Urothelium cell line (cell line): ENCODE data around the gene THEMIS.
"Not testable (repeated sequence)": the region's sequence is repeated elsewhere in the genome, so short reads cannot be mapped to it uniquely, and the experiment has no call there.

Experiments used
- DNase-seq: peaks from one replicate; pipeline ENCODE4 v3.0.0; 2011; ENCODE audit warnings: low spot score, mixed read lengths
- FAIRE-seq: peaks from 2 replicates; lab custom pipeline; 2011; peaks lifted over from hg19 to GRCh38; lab: Jason Lieb, UNC

The THEMIS gene

DNA sequence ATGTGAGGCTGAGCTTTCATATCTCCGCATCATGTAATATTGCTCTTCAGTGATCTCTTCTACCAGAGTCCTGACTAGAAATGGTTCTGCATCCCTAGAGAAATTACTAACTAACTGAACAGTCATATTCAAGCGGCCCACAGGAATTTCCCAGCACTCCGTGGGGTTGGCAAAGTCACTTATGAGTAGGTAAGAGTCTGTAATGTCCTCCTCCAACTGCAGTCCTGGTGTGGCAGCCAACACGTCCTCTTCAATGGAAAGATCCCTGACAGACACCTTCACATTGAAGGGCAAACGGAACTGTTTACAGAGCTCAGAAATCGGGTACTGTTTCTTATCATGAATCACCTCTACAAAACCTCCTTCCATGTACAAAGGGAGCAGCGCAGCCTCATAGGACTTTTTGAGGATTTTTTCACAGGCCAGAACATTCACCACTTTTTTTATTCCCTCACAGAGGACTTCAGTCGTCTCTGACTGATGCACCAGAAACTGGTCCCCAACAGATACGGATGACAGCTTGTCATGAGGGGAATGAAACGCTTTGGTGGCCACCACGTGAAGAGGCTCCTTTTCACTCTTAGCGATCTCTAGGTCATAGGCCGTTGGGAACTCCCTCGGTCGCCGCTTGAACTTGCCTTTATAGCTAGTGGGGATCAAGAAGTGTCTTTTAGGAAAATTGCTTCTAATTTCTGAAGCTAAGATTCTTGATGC lies 87.7 kb downstream of the THEMIS start:
- no peak for FAIRE-seq

DNA sequence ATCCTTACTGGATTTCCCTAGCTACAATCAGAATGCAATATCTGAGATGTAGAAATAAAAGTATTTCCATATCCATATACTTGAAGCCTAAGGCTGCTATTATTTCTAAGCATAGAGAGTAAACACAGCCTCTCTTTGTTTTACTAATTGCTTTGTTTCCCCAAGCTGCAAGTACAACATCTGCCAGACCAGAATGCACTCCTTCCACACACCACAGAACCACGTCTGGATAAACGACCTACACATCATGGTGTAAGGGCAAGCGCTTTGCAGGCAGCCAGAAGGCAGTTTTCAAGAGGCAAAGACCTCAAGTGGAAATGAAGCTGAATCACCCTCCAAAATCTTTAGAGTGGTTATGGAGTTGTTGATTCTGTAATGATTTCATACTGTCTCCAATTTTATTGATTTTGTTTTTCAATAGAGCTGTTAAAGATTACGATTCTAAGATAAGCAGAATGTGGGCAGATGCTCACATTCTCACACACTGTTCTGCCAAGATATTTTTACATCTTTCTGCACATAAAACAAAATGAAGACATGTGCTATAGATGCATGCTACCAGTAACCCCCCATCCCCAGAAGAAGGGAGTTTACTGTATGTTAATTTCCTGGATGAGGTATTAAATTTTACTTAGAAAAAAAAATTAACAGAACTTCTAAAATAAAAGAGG lies 88.8 kb downstream of the THEMIS start:
- FAIRE-seq (no peak), DNase-seq (no peak)

More for the DNA sequence above, 87.7 kb downstream of the THEMIS start:
- DNase-seq = no peak

DNA sequence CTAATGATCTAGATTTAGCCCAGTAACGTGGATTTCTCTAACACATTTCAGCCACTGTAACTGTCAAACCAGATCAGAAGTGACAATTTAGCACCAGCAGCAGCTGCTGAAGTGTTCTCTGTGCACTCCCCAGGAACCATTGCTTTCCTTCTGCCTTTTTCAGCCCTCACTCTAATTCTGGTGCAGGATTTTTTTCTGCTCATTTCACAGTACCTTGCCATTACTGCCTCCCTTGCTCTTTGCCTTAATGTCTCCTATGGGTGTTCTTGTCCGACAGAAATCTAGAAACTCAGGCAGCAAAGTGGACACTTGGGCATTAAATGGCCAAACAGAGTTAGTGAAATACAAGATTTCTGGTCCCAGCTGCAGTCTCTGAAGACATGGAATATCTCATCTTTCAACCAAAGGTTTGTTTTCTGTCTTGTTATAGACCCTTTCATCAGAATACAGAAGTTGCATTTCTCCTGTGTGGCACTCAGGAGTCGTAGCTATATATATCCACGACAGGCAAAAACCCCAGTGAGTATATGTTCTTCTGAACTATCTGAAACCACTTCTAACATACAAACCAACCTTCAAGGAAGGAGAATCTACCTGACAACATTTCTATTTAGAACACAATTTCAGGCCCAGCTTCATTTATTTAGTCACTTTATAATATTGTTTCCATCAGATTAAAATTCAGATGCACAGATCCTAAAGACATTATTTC lies 92.9 kb downstream of the THEMIS start:
- FAIRE-seq = no peak
- DNase-seq = no peak

DNA sequence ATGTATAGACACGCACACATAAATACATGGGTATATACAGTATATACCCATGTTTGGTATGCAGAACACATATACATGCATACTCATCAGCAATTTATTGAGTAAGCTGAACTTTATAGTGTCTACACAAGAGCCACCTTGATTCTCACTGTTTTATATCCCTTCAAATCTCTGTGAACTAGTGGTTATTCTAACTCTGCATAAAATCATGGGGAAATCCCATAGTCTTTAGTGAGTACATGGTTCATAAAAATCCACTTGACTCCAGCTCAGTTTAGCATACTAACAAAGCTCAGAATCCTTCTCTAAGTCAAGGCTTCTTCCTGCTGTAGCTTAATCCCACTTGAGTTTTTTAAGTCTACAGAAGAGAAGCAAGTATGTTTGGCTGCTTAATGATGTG lies 104.1 kb downstream of the THEMIS start:
- no peak for FAIRE-seq
- no peak for DNase-seq

DNA sequence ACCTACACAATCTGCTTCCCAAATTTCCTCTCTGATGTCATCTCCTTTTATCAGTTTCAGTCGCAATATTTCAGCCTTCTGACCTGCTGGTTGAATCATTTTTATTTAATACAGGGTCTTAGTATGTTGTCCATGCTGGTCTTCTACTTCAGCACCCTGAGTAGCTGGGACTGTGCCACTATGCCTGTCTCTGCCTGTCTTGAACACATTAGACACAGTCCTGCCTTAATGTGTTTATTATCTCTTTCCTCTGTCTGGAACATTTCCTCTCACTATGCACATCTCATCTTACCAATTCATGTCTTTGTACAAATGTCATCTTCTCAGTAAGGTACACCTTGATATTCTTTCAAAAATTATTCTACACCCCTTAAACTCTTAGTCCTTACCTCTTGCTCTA lies 106.5 kb downstream of the THEMIS start:
- no peak for DNase-seq
- no peak for FAIRE-seq

DNA sequence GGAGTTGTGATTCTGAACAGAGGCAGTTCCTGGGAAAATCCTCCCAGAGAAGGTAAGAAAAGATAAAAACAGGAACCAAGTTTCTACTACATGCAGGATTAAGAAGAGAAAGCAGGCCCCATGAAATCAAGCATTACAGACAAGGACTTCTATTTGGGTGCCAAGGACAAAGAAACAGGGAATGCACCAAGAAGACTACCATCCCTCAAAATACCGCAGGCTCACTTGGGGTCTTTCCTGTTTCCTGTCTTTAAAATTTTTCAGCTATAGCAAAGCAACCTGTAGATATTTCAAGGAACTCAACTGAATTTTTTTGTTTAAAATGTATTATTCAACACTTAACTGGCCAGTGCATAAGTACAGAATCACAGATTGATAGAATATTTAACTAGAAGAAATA lies 107.5 kb downstream of the THEMIS start:
- DNase-seq (no peak), FAIRE-seq (no peak)

DNA sequence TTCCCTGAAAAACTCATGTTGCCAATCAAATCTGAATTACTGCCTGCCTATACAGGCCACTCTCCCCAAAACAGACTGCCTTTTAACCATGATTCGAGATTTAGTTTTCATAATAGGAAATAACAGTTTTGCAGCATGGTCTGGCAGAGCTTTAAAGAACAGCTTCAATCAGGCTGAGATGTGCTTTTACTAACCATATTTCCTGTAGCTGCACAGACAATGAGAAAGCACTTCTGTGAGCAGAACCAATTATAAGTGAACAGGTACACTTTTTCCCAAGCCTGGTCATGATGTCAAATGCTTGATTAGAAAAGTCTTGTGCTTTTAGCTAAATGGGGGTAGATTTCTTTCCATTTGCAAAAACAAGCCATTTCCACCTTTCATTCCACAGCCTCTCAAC lies 108.2 kb downstream of the THEMIS start:
- no peak for DNase-seq
- FAIRE-seq = no peak

DNA sequence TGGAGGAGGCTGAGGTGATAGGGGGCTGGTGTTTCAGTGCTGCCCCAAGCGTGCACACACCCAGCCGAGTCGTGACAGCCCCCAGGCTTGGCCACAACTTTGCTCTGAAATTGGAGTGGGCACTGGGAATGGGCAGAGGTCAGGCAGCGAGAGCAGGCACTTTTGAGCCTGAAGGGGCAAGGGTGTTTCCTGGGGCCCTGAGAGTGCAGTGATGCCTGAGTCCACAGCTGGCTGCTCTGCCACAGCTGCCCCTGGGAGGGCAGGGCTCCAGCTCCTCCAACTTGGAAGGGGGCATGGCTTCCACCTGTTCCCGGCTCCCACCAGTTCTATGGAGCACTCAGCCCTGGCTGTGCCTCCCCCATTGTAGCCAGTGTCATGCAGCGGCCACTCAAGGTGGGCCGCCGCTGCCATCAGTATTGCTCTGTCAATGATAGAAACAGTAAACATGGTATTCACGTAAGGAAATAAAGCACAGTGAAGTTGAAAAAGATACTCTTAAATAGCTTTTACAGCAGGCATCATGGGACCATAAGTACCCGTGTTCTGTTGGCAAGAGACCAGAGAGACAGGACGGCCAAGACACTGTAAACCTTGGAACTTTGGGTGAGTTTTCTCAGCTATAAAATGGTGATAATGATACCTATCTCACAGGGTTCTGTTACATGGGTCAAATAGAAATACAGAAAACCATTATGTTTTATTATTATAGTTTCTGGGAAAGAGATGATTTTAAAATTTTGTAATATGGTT lies 108.9 kb downstream of the THEMIS start:
- DNase-seq (no peak), FAIRE-seq (no peak)

DNA sequence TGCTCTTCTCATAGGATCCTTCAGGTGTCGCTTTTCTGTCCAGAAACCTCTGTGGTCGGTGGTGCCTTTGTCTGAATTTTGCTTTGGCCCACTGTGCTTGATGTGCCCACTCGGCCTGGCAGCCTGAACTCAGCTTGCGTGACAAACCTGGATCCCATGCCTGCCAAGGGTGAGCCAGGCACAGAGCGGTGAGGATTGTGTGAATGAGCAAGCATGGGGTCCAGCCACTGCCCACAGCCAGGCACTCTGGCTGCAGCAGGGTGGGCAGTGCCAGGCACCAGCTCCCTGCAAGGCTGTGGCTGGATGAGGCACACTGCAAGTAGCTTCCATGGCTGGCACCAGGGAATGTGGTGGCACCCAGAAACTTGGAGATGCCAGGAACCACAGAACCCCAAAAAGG lies 110.3 kb downstream of the THEMIS start:
- FAIRE-seq (no peak), DNase-seq (no peak)

DNA sequence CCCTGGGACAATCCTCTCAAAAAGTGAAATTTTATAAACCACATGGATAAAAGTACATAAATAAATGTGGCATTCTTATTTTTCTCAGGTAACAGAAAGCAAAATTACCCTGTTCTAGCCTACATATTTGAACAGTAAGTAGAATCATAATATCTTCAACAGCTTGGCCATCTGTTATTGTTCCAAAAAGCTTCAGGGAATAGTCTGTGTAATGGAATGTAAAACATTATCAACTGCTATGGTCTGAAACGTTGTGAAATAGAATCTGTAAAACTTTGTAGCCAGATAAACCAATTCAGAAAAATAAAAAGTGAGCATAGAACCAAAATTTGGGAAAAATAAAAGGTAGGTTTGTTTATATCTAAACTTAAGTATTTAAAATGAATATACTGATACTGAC lies 114.7 kb downstream of the THEMIS start:
- FAIRE-seq (no peak), DNase-seq (no peak)

DNA sequence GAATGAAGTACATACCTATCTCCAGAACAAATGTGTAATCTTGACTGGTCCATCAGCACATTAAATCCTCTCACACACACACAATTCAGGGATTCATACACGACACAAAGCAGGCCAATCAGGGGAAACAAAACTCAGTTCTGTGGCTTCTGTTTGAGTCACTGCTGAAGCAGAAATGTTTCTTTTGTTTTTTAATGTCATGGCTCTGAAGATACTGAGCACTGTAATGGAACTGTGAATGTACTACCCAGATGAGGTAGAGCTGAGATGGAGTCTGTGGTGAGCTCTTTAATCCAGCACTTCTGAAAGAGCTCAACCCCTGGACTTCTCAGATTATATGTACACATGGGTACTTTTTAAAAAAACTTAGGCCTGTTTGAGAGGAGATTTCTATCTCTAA lies 116.4 kb downstream of the THEMIS start:
- FAIRE-seq (no peak), DNase-seq (no peak)

DNA sequence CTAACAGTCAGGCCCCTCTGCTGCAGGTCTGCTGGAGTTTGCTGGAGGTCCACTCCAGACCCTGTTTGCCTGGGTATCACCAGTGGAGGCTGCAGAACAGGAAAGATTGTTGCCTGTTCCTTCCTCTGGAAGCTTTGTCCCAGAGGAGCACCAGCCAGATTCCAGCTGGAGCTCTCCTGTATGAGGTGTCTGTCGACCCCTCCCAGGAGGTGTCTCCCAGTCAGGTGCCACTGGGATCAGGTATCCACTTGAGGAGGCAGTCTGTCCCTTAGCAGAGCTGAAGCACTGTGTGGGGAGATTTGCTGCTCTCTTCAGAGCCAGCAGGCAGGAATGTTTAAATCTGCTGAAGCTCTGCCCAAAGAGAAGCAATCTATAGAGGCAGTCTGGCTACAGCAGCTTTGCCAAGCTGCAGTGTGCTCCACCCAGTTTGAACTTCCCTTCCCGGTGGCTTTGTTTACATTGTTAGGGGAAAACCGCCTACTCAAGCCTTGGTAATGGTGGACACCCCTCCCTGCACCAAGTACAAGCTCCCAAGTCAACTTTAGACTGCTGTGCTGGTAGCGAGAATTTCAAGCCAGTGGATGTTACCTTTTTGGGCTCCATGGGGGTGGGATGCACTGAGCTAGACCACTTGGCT lies 119.1 kb downstream of the THEMIS start:
- DNase-seq, FAIRE-seq: not testable (repeated sequence)

DNA sequence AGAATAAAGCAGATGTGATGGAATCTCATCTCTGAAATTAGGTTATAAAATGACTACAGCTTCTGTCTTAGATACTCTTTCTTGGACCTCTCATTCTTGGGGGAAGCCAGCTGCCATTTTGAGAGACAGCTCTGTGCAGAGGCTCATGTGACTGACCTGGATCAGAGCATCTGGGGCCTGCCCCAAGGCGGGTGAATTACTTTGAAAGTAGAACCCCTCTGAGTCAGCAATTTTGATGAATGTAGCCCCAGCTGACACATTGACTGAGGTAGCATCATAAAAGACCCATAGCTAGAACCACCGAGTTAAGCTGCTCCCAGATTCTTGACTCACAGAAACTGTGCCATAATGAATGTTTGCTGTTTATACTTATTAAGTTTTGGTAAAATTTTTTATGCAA lies 124.5 kb downstream of the THEMIS start:
- DNase-seq (no peak), FAIRE-seq (no peak)

DNA sequence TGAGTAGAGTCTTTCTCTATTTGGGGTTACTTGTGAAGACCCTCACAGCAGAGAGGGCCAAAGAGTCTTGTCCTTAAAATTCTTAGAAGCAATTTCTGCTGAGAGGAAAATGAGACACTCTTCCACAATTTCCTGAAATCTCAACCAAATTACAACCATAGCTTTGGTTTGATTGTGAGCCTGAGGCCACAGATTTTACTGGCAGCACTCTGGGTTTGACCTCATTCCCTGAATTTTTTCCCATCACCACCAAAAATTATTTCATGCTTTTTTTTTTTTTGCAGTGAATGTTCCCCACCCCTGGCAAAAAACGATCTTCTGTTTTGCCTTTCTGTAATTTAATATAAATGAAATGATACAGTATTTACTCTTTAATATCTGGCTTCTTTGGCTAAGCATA lies 125.5 kb downstream of the THEMIS start:
- DNase-seq = no peak
- no peak for FAIRE-seq

DNA sequence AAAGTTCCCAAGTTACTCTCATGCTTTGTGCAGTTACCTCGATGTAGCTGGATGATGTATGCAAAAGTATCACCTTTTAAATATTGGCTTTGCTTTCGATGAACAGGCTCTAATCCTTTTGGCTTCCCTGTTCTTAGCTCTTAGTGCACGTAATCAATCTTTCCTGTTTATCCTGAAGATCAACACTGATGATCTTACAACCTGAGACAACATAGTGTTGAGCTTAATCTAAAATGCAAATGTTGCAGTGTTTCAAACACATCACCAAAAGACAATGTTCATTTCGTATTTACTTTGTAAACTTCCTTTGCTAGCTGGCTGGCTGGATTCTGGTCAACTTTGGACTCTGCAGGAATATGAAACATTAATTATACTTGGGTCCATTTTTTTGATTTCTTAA lies 132.1 kb downstream of the THEMIS start:
- FAIRE-seq = no peak
- no peak for DNase-seq

DNA sequence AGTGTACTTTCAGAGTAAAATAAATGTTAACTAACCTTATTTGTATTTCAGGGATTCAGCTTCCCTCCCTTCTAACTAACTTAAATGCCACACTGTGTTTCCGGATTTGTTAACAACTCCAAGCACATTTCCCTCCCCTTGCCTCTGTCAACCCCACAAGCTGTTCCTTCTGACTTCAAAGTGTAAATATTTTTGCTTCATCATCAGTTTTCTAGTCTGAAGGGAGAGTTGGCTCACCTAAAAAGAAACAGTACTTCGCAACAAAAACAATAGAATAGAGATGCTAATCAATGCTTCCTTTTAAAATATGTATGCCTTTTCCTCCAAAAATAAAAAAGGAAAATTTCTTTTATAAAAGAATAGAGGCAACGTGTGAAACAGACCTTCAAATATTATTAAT lies 132.6 kb downstream of the THEMIS start:
- FAIRE-seq (no peak), DNase-seq (no peak)

DNA sequence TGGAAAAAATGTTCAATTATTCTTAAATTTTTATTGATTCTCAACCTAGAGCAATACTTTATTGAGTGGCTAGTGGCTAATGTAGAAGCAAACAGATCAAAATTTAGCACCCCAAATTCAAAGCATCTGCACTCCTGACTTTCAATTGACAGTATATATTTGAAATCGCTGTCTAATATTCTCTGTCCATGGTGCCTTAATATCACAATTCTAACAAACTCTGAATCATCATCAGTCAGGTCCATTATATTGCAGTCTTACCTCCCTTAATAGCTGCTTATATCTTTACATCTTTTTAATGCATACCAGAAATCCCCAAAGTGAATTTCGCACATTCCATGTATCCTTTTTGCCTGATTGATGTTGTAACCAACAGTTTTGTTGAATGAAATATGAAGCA lies 134.9 kb downstream of the THEMIS start:
- FAIRE-seq (no peak), DNase-seq (no peak)

DNA sequence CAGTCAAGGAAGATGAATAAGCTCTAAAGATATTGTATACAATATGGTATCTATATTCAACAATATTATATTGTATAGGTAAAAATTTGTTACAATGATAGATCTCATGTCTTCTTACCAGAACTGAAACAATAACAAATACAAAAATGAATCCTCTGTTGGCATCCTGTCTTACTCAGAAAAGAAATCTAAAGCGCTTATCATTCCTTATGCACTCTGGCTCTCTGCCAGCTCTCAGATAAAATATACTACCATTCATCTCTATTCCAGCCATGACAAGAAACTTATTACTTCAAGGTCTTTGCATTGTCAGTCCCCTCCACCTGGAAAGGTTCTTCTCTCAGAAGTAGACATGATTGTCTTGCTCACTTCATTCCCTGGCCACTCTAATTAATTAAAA lies 138.6 kb downstream of the THEMIS start:
- DNase-seq = no peak
- FAIRE-seq = no peak

DNA sequence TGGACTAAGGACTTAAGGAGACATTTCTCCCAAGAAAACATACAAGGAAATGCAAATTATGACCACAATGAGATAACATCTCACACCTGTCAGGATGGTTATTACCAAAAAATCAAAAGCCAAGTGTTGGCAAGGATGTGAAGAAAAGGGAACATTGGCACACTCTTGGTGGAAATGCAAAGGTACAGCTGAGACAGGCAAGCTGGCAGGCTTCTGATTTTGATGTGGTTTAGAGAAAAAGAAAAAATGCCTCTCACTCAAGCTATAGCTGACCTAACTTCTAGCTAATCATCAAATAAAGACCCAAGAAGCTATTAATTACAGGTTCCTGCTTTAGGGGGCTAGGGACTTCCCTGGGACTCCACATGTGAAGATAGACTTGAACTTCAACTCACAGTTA lies 139.8 kb downstream of the THEMIS start:
- FAIRE-seq = no peak
- no peak for DNase-seq

DNA sequence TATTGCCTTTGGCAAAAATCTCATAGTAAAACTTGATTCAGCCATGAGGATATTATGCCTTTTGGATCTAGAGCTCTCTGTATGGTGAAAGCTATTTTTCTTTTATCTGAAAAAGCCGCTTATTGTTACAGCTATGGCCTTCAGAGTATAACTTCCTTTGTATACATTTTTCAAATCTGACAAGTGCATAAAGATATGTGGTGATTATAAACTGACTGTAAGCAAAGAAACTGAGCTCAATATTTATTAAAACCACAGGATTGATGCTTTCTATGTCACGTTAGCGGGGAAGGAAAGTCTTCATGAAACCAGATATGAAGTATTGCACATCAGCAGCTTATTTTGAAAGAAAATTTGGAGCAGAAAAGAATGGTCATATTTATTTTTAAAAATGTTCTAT lies 151.8 kb downstream of the THEMIS start:
- FAIRE-seq (no peak), DNase-seq (no peak)

DNA sequence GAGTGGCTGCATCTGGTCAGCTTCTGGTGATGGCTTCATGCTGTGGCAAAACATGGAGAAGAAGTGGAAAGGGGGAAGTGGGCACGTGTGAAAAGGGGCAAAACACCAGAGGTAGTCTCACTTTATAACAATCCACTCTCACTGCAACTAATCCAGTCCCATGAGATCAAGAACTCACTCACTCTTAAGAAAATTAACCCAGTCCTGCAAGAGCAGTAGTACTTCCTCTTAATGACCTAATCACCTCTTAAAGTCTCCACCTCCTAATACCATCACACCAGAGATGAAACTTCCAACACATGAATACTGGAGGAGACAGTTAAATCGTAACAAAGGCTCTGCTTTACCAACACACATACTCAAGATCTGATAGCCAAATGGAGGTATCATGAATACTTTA lies 152.6 kb downstream of the THEMIS start:
- FAIRE-seq = no peak
- DNase-seq = no peak
